Left lung (tissue), 10 donors: ENCODE results near the gene PFN3. TPM values are rescaled to one million over a fixed set of nuclear protein-coding genes. Genes with fewer than 3 reads are reported as not detected.
A peak's percentile ranks its signal among the peaks of the same experiment; 100 is the strongest.

Source experiments
- ATAC-seq: fragments of 200-7000 bp; cut with Tn5 transposase; one replicate; pipeline ENCODE4 v1.9.1; 2020; ENCODE audit warnings: moderate library complexity
- DNase-seq, 4 donors: peaks; one replicate each; pipeline ENCODE4 v3.0.0-alpha.2; 2013 to 2020
- H3K27ac ChIP-seq, 2 donors: fragments of 200-600 bp; sonication (generic) in 1 of 2; one replicate each; pipeline versions ENCODE4 v1.5.0 to v1.8.0; 2020 to 2021
- H3K27me3 ChIP-seq, 2 donors: fragments of 200-600 bp; sonication (generic) in 1 of 2; one replicate each; pipeline versions ENCODE4 v1.5.0 to v1.8.0; 2020 to 2021
- H3K36me3 ChIP-seq, 2 donors: fragments of 200-600 bp; sonication (generic) in 1 of 2; one replicate each; pipeline versions ENCODE4 v1.5.0 to v1.8.0; 2020 to 2021
- H3K4me1 ChIP-seq, 2 donors: fragments of 200-600 bp; one replicate each; pipeline ENCODE4 v1.8.0; 2021
- H3K4me3 ChIP-seq, 2 donors: fragments of 200-600 bp; sonication (generic) in 1 of 2; one replicate each; pipeline versions ENCODE4 v1.5.0 to v1.8.0; 2020 to 2021; ENCODE audit warnings: mild to moderate bottlenecking in 1 of 2
- H3K9me3 ChIP-seq, 2 donors: fragments of 200-600 bp; sonication (generic) in 1 of 2; one replicate each; pipeline versions ENCODE4 v1.5.0 to v1.8.0; 2020 to 2021
- intact Hi-C, 2 donors: fragments of 100-400 bp; cut with DNase I; formaldehyde crosslinking; loops; one replicate each; pipeline versions ENCODE4 v1.11.2 to v1.14.2; 2022
- polyA plus RNA-seq, 6 donors: library from polyadenylated mRNA; unstranded; fragments of 120-200 nt; gene quantifications; one replicate each; pipeline ENCODE4 v1.2.1, GENCODE V29; 2013; ENCODE audit not compliant: insufficient read length in 6 of 6
- total RNA-seq, 2 donors: library from RNA; stranded (reverse); fragmentation: NEBNext Ultra II Directional; extraction: Animal tissue kit (Norgen Biotek cat#: 25700); gene quantifications; one replicate each; pipeline ENCODE4 v1.2.1, GENCODE V29; 2021
- TF ChIP-seq, protein P1 (sequence below), 2 donors: fragments of 200-600 bp; sonication (generic) in 1 of 2; IDR thresholded peaks; one replicate each; pipeline versions ENCODE4 v1.5.0 to v1.8.0; 2021; ENCODE audit warnings: antibody characterized with exemption in 2 of 2
- donor health status: DM: no; HTN: yes; CAD: no.
- donor health status: DM: no; HTN: no; CAD: no.

PFN3 gene
- total and polyA plus RNA-seq, 8 donors = not detected

DNA sequence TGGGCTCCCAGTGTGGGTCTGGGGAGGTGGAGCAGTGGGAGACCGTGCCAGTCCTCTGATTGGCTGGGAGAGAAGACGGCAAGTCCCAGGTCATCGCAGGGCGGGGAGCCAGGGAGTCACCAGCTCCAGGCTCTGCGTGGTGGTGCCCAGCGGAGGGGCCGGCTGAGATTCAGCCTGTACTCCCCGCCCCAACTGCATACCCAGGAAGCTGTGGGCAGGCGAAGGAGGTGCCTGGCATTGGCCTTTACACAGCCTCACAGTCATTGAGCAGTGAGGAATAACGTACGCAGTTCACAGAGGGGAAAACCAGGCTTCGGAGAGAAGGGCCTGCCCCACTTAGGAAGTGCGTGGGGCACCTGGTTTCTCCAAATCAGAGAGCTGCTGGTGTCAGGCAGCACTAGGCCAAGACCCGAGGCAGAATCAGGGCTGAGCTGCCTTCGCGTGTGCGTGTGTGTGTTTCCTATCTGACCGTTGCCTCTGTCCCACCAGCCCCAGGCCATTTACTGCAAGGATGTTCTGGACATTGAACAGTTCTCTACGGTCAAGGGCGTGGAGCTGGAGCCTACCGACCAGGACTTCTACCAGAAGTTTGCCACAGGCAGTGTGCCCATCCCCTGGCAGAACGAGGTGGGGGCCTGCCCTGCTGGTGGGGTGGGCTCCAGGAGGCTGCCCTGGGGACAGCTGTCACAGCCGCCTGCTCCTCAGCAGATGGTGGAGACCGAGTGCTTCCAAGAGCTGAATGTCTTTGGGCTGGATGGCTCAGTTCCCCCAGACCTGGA, 39.9 kb upstream of the PFN3 start:
- Histone ChIP-seq H3K27me3 (no peaks in the 10 kb centered on the region), H3K4me3 (no peak overlapping the region), H3K27ac (no peak overlapping the region), H3K36me3 (peaks cover 0 to 86% of the 10 kb centered on the region in 2 donors), H3K9me3 (no peaks in the 10 kb centered on the region), H3K4me1 (peaks cover 0 to 8% of the 10 kb centered on the region in 2 donors)
- intact Hi-C loops = no loop called here
- ATAC-seq = no peak
- TF ChIP-seq, protein P1, sequence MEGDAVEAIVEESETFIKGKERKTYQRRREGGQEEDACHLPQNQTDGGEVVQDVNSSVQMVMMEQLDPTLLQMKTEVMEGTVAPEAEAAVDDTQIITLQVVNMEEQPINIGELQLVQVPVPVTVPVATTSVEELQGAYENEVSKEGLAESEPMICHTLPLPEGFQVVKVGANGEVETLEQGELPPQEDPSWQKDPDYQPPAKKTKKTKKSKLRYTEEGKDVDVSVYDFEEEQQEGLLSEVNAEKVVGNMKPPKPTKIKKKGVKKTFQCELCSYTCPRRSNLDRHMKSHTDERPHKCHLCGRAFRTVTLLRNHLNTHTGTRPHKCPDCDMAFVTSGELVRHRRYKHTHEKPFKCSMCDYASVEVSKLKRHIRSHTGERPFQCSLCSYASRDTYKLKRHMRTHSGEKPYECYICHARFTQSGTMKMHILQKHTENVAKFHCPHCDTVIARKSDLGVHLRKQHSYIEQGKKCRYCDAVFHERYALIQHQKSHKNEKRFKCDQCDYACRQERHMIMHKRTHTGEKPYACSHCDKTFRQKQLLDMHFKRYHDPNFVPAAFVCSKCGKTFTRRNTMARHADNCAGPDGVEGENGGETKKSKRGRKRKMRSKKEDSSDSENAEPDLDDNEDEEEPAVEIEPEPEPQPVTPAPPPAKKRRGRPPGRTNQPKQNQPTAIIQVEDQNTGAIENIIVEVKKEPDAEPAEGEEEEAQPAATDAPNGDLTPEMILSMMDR (IDR thresholded peaks at IDR 0.05) = no peak
- DNase-seq = peak in 1 of 4 donors; percentile 64

DNA sequence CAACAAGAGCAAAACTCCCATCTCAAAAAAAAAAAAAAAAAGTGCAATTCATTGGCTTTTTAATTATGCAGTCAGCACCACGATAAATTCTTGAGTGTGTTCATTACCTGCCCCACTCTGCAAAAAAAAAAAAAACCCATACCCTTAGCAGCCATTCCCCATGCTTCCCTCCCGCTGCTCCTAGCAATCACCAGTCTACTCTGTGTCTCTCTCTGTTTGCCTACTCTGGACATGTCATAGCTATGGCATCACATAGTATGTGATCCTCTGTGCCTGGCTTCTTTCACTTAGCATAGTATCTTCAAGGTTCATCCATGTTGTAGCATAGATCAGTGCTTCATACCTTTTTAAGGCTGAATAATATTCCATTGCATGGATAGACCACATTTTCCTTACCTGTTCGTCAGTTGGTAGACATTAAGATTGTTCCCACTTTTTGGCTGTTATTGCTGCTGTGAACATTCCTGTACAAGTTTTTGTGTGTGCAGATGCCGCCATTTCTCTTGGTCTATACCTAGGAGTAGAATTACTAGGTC, 39.1 kb upstream of the PFN3 start:
- ATAC-seq (no peak), DNase-seq (no peak)
- H3K4me1 ChIP-seq = peaks cover 0 to 2% of the 10 kb centered on the region in 2 donors
- TF ChIP-seq, protein P1 (IDR thresholded peaks at IDR 0.05) = no peak
- no peaks in the 10 kb centered on the region for H3K9me3 ChIP-seq
- intact Hi-C loops = no loop called here
- H3K27ac ChIP-seq = no peak overlapping the region
- H3K36me3 ChIP-seq = peaks cover 0 to 94% of the 10 kb centered on the region in 2 donors
- no peak overlapping the region for H3K4me3 ChIP-seq
- no peaks in the 10 kb centered on the region for H3K27me3 ChIP-seq

DNA sequence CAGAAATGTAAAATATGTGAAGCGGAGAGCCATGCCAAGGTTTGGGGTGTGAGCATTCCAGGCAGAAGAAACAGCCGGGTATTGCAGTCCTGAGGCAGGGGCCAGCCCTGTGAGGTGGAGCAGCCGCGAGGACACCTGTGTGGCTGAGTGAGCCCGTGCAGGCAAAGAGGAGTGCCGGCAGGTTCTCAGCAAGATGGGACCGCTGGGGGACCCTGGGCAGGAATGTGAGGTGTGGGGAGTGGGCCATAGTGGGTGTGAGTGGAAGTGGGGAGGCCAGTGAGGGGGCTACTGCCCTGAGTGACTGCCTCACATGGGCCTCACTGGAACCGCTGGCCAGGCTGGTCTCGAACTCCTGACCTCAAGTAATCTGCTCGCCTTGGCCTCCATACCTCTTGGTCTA, 38.0 kb upstream of the PFN3 start:
- intact Hi-C loops = no loop called here
- no peak overlapping the region for H3K4me3 ChIP-seq
- DNase-seq (peak in 1 of 4 donors; percentile 57), ATAC-seq (no peak)
- no peak overlapping the region for H3K27ac ChIP-seq
- H3K4me1 ChIP-seq = peaks cover 0 to 5% of the 10 kb centered on the region in 2 donors
- peaks cover 0 to 100% of the 10 kb centered on the region in 2 donors for H3K36me3 ChIP-seq
- H3K27me3 ChIP-seq = no peaks in the 10 kb centered on the region
- TF ChIP-seq, protein P1 (IDR thresholded peaks at IDR 0.05) = no peak
- no peaks in the 10 kb centered on the region for H3K9me3 ChIP-seq

DNA sequence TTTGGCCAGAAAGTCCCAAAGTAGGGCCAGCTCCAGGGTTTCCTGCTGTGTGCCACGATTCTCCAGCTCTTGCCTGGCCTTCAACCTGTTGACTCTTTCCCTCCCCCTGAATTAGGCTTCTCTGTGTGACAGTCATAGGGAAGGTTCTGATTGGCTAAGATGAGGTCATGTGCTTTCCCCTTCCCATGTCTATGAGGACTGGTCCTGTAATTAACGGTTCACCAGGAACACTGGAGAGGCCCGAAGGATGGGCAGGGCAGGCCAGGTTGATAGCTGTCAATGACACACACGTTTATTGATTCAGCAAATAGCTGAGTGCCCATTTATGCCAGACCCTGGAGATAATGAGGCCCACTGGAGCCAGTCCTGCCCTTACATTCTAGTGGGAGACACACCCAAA, 37.2 kb upstream of the PFN3 start:
- intact Hi-C loops = no loop called here

More for the DNA sequence above, 37.2 kb upstream of the PFN3 start:
- Histone ChIP-seq H3K9me3 (no peaks in the 10 kb centered on the region), H3K4me3 (no peak overlapping the region), H3K4me1 (peaks cover 0 to 13% of the 10 kb centered on the region in 2 donors), H3K27ac (no peak overlapping the region), H3K27me3 (no peaks in the 10 kb centered on the region), H3K36me3 (peaks cover 0 to 100% of the 10 kb centered on the region in 2 donors)
- DNase-seq = peak in 1 of 4 donors; percentile 31
- TF ChIP-seq, protein P1 (IDR thresholded peaks at IDR 0.05) = no peak
- ATAC-seq = peak; percentile 53
